IMR-90 (cell line): ENCODE results near the gene COA5. TPM values are rescaled to one million over a fixed set of nuclear protein-coding genes. Genes with fewer than 3 reads are reported as not detected.

Experiments used
- ATAC-seq: fragments of 200-7000 bp; cut with Tn5 transposase; 2 replicates; pipeline ENCODE4 v1.9.1; 2020; ENCODE audit warnings: low read depth, mild to moderate bottlenecking, moderate library complexity
- BruUV-seq: library from RNA; stranded (reverse); fragments of 400-500 nt; replicated peaks from 2 replicates; lab custom pipeline; 2021; lab: Mats Ljungman, UMichigan
- CTCF ChIA-PET: fragments of 300-600 bp; formaldehyde crosslinking; extraction: SDS; loops from one replicate; lab custom pipeline; 2021; ENCODE audit warnings: antibody characterized with exemption; lab: Yijun Ruan, JAX
- POLR2A ChIA-PET: fragments of 300-600 bp; sonication (Branson Sonifier 250); formaldehyde crosslinking; loops from one replicate; lab custom pipeline; 2022; ENCODE audit warnings: antibody characterized with exemption; ENCODE audit not compliant: unreplicated experiment; lab: Charles Lee
- DNase-seq: peaks from one replicate; pipeline ENCODE4 v3.0.0; 2013
- H2AFZ ChIP-seq: replicated peaks from 2 replicates; pipeline ENCODE3; 2013; ENCODE audit warnings: low read length, mild to moderate bottlenecking; ENCODE audit not compliant: poor library complexity
- H2AK5ac ChIP-seq: 2 replicates; pipeline ENCODE4 v1.6.1; 2013; ENCODE audit warnings: low read depth, low read length, inconsistent platforms
- H2AK9ac ChIP-seq: replicated peaks from 2 replicates; pipeline ENCODE3; 2013; ENCODE audit warnings: mild to moderate bottlenecking, low read depth, low read length, moderate library complexity; ENCODE audit not compliant: poor library complexity
- H2BK120ac ChIP-seq: 2 replicates; pipeline ENCODE4 v1.6.1; 2013; ENCODE audit warnings: low read depth, low read length, inconsistent platforms
- H2BK15ac ChIP-seq: 3 replicates; pipeline ENCODE4 v1.6.1; 2013; ENCODE audit warnings: low read depth, low read length, inconsistent platforms
- H2BK20ac ChIP-seq: 2 replicates; pipeline ENCODE4 v1.6.1; 2013; ENCODE audit warnings: low read depth, mild to moderate bottlenecking, inconsistent platforms, low read length, moderate library complexity
- H2BK5ac ChIP-seq: 2 replicates; pipeline ENCODE4 v1.6.1; 2013; ENCODE audit warnings: mild to moderate bottlenecking, low read depth, low read length, inconsistent platforms; ENCODE audit not compliant: poor library complexity, severe bottlenecking
- H3K14ac ChIP-seq: replicated peaks from 2 replicates; pipeline ENCODE4 v1.6.1; 2013; ENCODE audit warnings: low read depth, low read length, inconsistent platforms
- H3K18ac ChIP-seq: 2 replicates; pipeline ENCODE4 v1.6.1; 2013; ENCODE audit warnings: low read depth, low read length, control low read depth
- H3K23ac ChIP-seq: 2 replicates; pipeline ENCODE4 v1.6.1; 2013; ENCODE audit warnings: low read depth, low read length, inconsistent platforms
- H3K27ac ChIP-seq: 2 replicates; pipeline ENCODE4 v1.5.1; 2013; ENCODE audit warnings: mild to moderate bottlenecking, control low read depth, low read length; ENCODE audit not compliant: insufficient read depth
- H3K27me3 ChIP-seq: 2 replicates; pipeline ENCODE4 v1.6.1; 2013; ENCODE audit warnings: low read length; ENCODE audit not compliant: control insufficient read depth, insufficient read depth
- H3K36me3 ChIP-seq: 2 replicates; pipeline ENCODE4 v1.6.1; 2013; ENCODE audit warnings: low read length, mixed read lengths; ENCODE audit not compliant: control insufficient read depth, insufficient read depth
- H3K4ac ChIP-seq: 2 replicates; pipeline ENCODE4 v1.6.1; 2013; ENCODE audit warnings: low read depth, low read length, inconsistent platforms
- H3K4me1 ChIP-seq: 2 replicates; pipeline ENCODE4 v1.6.1; 2013; ENCODE audit warnings: low read length, mixed read lengths; ENCODE audit not compliant: control insufficient read depth, insufficient read depth
- H3K4me2 ChIP-seq: 2 replicates; pipeline ENCODE4 v1.6.1; 2013; ENCODE audit warnings: low read depth, mild to moderate bottlenecking, control low read depth, low read length, moderate library complexity
- H3K4me3 ChIP-seq: 2 replicates; pipeline ENCODE4 v1.5.1; 2013; ENCODE audit warnings: low read depth, mild to moderate bottlenecking, control low read depth, low read length, moderate library complexity; ENCODE audit not compliant: insufficient read depth
- H3K56ac ChIP-seq: 2 replicates; pipeline ENCODE4 v1.6.1; 2013; ENCODE audit warnings: low read length, inconsistent platforms; ENCODE audit not compliant: insufficient read depth; ENCODE audit errors: extremely low read depth
- H3K79me1 ChIP-seq, 2 experiments: 2 replicates each; pipeline ENCODE4 v1.6.1; 2013; ENCODE audit warnings: low read length in 2 of 2, inconsistent platforms in 1 of 2, low read depth in 1 of 2
- H3K9ac ChIP-seq: 2 replicates; pipeline ENCODE4 v1.6.1; 2013; ENCODE audit warnings: low read depth, low read length, control low read depth
- H3K9me1 ChIP-seq: 2 replicates; pipeline ENCODE4 v1.6.1; 2013; ENCODE audit warnings: low read length, inconsistent platforms; ENCODE audit not compliant: insufficient read depth
- H3K9me3 ChIP-seq: 2 replicates; pipeline ENCODE4 v1.6.1; 2013; ENCODE audit warnings: low read length; ENCODE audit not compliant: control insufficient read depth, insufficient read depth
- H4K20me1 ChIP-seq: 2 replicates; pipeline ENCODE4 v1.6.1; 2013; ENCODE audit warnings: low read length, inconsistent platforms; ENCODE audit not compliant: insufficient read depth
- H4K5ac ChIP-seq: 2 replicates; pipeline ENCODE4 v1.6.1; 2013; ENCODE audit warnings: mild to moderate bottlenecking, low read depth, low read length, control low read depth
- H4K8ac ChIP-seq, 2 experiments: 2 replicates each; pipeline ENCODE4 v1.6.1; 2013; ENCODE audit warnings: low read depth in 2 of 2, low read length in 2 of 2, control low read depth in 1 of 2, inconsistent platforms in 1 of 2
- H4K91ac ChIP-seq: 2 replicates; pipeline ENCODE4 v1.6.1; 2013; ENCODE audit warnings: low read depth, low read length, inconsistent platforms; ENCODE audit not compliant: insufficient read depth
- BHLHE40 ChIP-seq: fragments of 150-350 bp; IDR thresholded peaks from 2 replicates; pipeline ENCODE4 v1.6.1; 2016; ENCODE audit warnings: mild to moderate bottlenecking, low read depth, low read length
- CEBPB ChIP-seq: IDR thresholded peaks from 2 replicates; pipeline ENCODE4 v1.6.1; 2012; ENCODE audit warnings: low read depth, low read length, improper control_type of control experiment
- CHD1 ChIP-seq: IDR thresholded peaks from 2 replicates; pipeline ENCODE4 v1.6.1; 2012; ENCODE audit warnings: low read depth, low read length, improper control_type of control experiment
- CTCF ChIP-seq: conservative IDR thresholded peaks from 2 replicates; pipeline ENCODE4 v1.5.1; 2012; ENCODE audit warnings: mild to moderate bottlenecking, low read depth, low read length, improper control_type of control experiment
- ELK1 ChIP-seq: fragments of 150-350 bp; IDR thresholded peaks from 2 replicates; pipeline ENCODE4 v1.6.1; 2016; ENCODE audit warnings: low read depth, mild to moderate bottlenecking, low read length, moderate library complexity, borderline replicate concordance
- FOS ChIP-seq: fragments of 150-350 bp; IDR thresholded peaks from 2 replicates; pipeline ENCODE4 v1.6.1; 2016; ENCODE audit warnings: low read depth, low read length
- MAFK ChIP-seq: IDR thresholded peaks from 2 replicates; pipeline ENCODE4 v1.6.1; 2012; ENCODE audit warnings: low read depth, low read length, improper control_type of control experiment
- MAZ ChIP-seq: IDR thresholded peaks from 2 replicates; pipeline ENCODE4 v1.6.1; 2012; ENCODE audit warnings: low read depth, mild to moderate bottlenecking, low read length, improper control_type of control experiment, moderate library complexity, borderline replicate concordance
- MXI1 ChIP-seq: IDR thresholded peaks from 2 replicates; pipeline ENCODE4 v1.6.1; 2012; ENCODE audit warnings: low read depth, mild to moderate bottlenecking, low read length, moderate library complexity, borderline replicate concordance
- NFE2L2 ChIP-seq: fragments of 150-350 bp; IDR thresholded peaks from 2 replicates; pipeline ENCODE4 v1.6.1; 2016; ENCODE audit warnings: low read depth, mild to moderate bottlenecking, low read length
- POLR2A ChIP-seq: IDR thresholded peaks from 2 replicates; pipeline ENCODE4 v1.6.1; 2012; ENCODE audit warnings: mild to moderate bottlenecking, low read depth, low read length
- RAD21 ChIP-seq: IDR thresholded peaks from 2 replicates; pipeline ENCODE4 v1.6.1; 2012; ENCODE audit warnings: low read length, improper control_type of control experiment
- RCOR1 ChIP-seq: IDR thresholded peaks from 2 replicates; pipeline ENCODE4 v1.6.1; 2012; ENCODE audit warnings: mild to moderate bottlenecking, low read length, improper control_type of control experiment; ENCODE audit not compliant: insufficient replicate concordance
- RFX5 ChIP-seq: IDR thresholded peaks from 2 replicates; pipeline ENCODE4 v1.8.0; 2012; ENCODE audit warnings: low read depth, mild to moderate bottlenecking, low read length, moderate library complexity
- SMC3 ChIP-seq: fragments of 150-350 bp; IDR thresholded peaks from 2 replicates; pipeline ENCODE4 v1.6.1; 2016; ENCODE audit warnings: low read depth, mild to moderate bottlenecking, antibody characterized with exemption, low read length, moderate library complexity
- USF2 ChIP-seq: fragments of 150-350 bp; IDR thresholded peaks from 2 replicates; pipeline ENCODE4 v1.6.1; 2017; ENCODE audit warnings: mild to moderate bottlenecking, antibody characterized with exemption, low read length, low read depth
- WGBS, 2 experiments: methylation state at CpG; one replicate each; pipeline versions ENCODE4 v1.1.5 to v1.1.7; 2013; ENCODE audit warnings: missing lambda C conversion rate in 2 of 2; ENCODE audit not compliant: insufficient read length in 1 of 2; ENCODE audit errors: extremely low coverage in 2 of 2; 5-methylcytosine and 5-hydroxymethylcytosine counted together
- dilution Hi-C: fragments of 300-500 bp; cut with HindIII; formaldehyde crosslinking; loops from one replicate; pipeline ENCODE4 v1.14.3; 2018; ENCODE audit warnings: low sequenced_read_pairs; ENCODE audit not compliant: unreplicated experiment
- in situ Hi-C: fragments of 300-500 bp; cut with MboI; formaldehyde crosslinking; loops from 3 replicates; pipeline ENCODE4 v1.14.3; 2019; ENCODE audit warnings: low sequenced_read_pairs, inconsistent platforms, mixed read lengths
- intact Hi-C: fragments of 100-400 bp; cut with micrococcal nuclease; formaldehyde crosslinking; loops from 2 replicates; pipeline ENCODE4 v1.10.0; 2022
- polyA plus RNA-seq, 3 experiments: library from polyadenylated mRNA; depleted of rRNA; stranded (reverse); fragments of >200 nt; gene quantifications; 2 replicates each; pipeline ENCODE4 v1.2.3, GENCODE V29; 2012; ENCODE audit warnings: low replicate concordance in 1 of 3
- total RNA-seq: library from RNA; depleted of rRNA; stranded (reverse); fragments of >200 nt; gene quantifications from 2 replicates; pipeline ENCODE4 v1.2.3, GENCODE V29; 2012

Gene COA5
- total and polyA plus RNA-seq, 2 of the 4 experiments (the other 2 are of a cell fraction): 8.4 to 14.2 TPM

- H4K5ac ChIP-seq: no peak overlapping the region
- H3K18ac ChIP-seq: no peak overlapping the region
- no peak overlapping the region for H2BK5ac ChIP-seq
- H4K20me1 ChIP-seq: no peaks in the 10 kb centered on the region
- H3K27ac ChIP-seq: no peak overlapping the region
- no peaks in the 10 kb centered on the region for H3K9me3 ChIP-seq
- no peak overlapping the region for H2BK20ac ChIP-seq
- POLR2A ChIA-PET: no interaction called here
- no peak overlapping the region for H3K4me3 ChIP-seq
- no TSS peak for BruUV-seq
- DNase-seq (no peak), ATAC-seq (no peak)
- no peak overlapping the region for H2AK9ac ChIP-seq
- H3K4me1 ChIP-seq: peaks cover 4% of the 10 kb centered on the region
- H3K23ac ChIP-seq: no peak overlapping the region
- H3K4me2 ChIP-seq: no peak overlapping the region
- H3K14ac ChIP-seq: no peak overlapping the region
- H3K79me1 ChIP-seq: no peaks in the 10 kb centered on the region
- H4K91ac ChIP-seq: no peak overlapping the region
- no peak overlapping the region for H3K56ac ChIP-seq
- intact Hi-C loops (no loop called here), in situ Hi-C loops (no loop called here), dilution Hi-C loops (no loop called here)
- TF ChIP-seq FOS (no peak), POLR2A (no peak), CEBPB (no peak), SMC3 (no peak), MXI1 (no peak), CTCF (no peak), MAFK (no peak), BHLHE40 (no peak), RAD21 (no peak), USF2 (no peak), MAZ (no peak), CHD1 (no peak), NFE2L2 (no peak), RFX5 (no peak), RCOR1 (no peak), ELK1 (no peak)
- no peak overlapping the region for H3K9ac ChIP-seq
- no peak overlapping the region for H3K4ac ChIP-seq
- peaks cover 12% of the 10 kb centered on the region; the same call in 1 of the 2 replicates for H3K9me1 ChIP-seq
- peaks cover 30% of the 10 kb centered on the region for H3K36me3 ChIP-seq
- no peak overlapping the region for H2AK5ac ChIP-seq
- H2BK15ac ChIP-seq: no peak overlapping the region
- WGBS, 2 experiments: 96% methylated on average over 4 of the region's 10 CpGs; no CpG with 5 or more reads in 1 of the 2 experiments
- H4K8ac ChIP-seq: no peak overlapping the region
- no peaks in the 10 kb centered on the region for H3K27me3 ChIP-seq
- CTCF ChIA-PET: no interaction called here
- no peak overlapping the region for H2AFZ ChIP-seq
- H2BK120ac ChIP-seq: no peak overlapping the region
Measured at GRCh38 chr2:98554116-98554861, 54.0 kb downstream of the COA5 start.
